Osteoblast (primary cell): Measurements from ENCODE around the gene GRM7. TPM values are rescaled to one million over a fixed set of nuclear protein-coding genes. Genes with fewer than 3 reads are reported as not detected.

ENCODE experiments used
- DNase-seq: peaks from one replicate; pipeline ENCODE4 v3.0.0; 2011; ENCODE audit warnings: low spot score, mixed read lengths; ENCODE audit not compliant: insufficient read length; ENCODE audit errors: missing footprints
- H2AFZ ChIP-seq: 2 replicates; pipeline ENCODE4 v1.6.0; 2011; ENCODE audit warnings: mild to moderate bottlenecking, low read length
- H3K27ac ChIP-seq: 2 replicates; pipeline ENCODE4 v1.5.1; 2011; ENCODE audit warnings: mild to moderate bottlenecking, low read depth, low read length, moderate library complexity
- H3K27me3 ChIP-seq: 2 replicates; pipeline ENCODE4 v1.6.0; 2012; ENCODE audit warnings: mild to moderate bottlenecking, control low read depth, inconsistent platforms, low read length, moderate library complexity; ENCODE audit not compliant: insufficient read depth
- H3K36me3 ChIP-seq: 2 replicates; pipeline ENCODE4 v1.5.1; 2011; ENCODE audit warnings: mild to moderate bottlenecking, low read length, control low read depth, moderate library complexity; ENCODE audit not compliant: insufficient read depth
- H3K4me1 ChIP-seq: 2 replicates; pipeline ENCODE4 v1.5.1; 2011; ENCODE audit warnings: mild to moderate bottlenecking, low read length, control low read depth, moderate library complexity; ENCODE audit not compliant: insufficient read depth
- H3K4me2 ChIP-seq: 2 replicates; pipeline ENCODE4 v1.6.0; 2011; ENCODE audit warnings: mild to moderate bottlenecking, low read length; ENCODE audit not compliant: insufficient read depth
- H3K4me3 ChIP-seq: fragments of 200-600 bp; sonication (generic); 3 replicates; pipeline ENCODE4 v1.5.1; 2012; ENCODE audit warnings: mild to moderate bottlenecking, low read length, inconsistent platforms; ENCODE audit not compliant: insufficient read depth
- H3K79me2 ChIP-seq: 2 replicates; pipeline ENCODE4 v1.6.0; 2012; ENCODE audit warnings: mild to moderate bottlenecking, low read length, control low read depth, inconsistent platforms; ENCODE audit not compliant: insufficient read depth
- H3K9me3 ChIP-seq: 2 replicates; pipeline ENCODE4 v1.5.1; 2011; ENCODE audit warnings: low read depth, low read length, control low read depth
- H4K20me1 ChIP-seq: 2 replicates; pipeline ENCODE4 v1.6.0; 2012; ENCODE audit warnings: mild to moderate bottlenecking, low read length, control low read depth; ENCODE audit not compliant: insufficient read depth
- CTCF ChIP-seq: IDR thresholded peaks from 2 replicates; pipeline ENCODE4 v1.5.1; 2011; ENCODE audit warnings: mild to moderate bottlenecking, low read depth, low read length, moderate library complexity; ENCODE audit errors: extremely low read depth
- total RNA-seq: library from RNA; depleted of rRNA; stranded (reverse); fragments of >200 nt; gene quantifications from 2 replicates; pipeline ENCODE4 v1.2.3, GENCODE V29; 2012

Gene GRM7
- total RNA-seq, 1 donor: not detected

DNA sequence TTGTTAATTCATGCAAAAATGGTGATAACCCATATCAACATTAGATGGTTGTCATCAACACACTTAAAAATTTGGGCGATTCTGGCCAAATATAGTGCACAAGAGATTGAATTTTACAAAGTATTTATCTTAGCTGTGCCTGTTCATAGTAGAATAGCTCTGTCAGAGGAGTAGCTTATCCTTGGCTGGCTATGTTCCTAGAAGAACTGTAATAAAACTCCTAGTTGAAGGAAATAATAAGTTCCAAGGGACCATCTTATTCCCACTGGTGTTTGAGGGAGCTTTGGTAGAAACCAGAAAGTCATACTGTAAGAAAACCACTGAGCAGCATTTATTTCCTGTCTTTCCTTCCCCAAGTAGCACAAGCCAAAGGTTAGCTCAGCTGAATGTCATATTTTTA lies 201.8 kb downstream of the GRM7 start:
- Histone ChIP-seq H3K27me3 (no peaks in the 10 kb centered on the region), H3K27ac (no peak overlapping the region), H4K20me1 (no peaks in the 10 kb centered on the region), H3K9me3 (no peaks in the 10 kb centered on the region), H3K36me3 (no peaks in the 10 kb centered on the region), H3K4me2 (no peak overlapping the region), H2AFZ (no peak overlapping the region), H3K4me1 (no peaks in the 10 kb centered on the region), H3K4me3 (no peak overlapping the region), H3K79me2 (no peaks in the 10 kb centered on the region)
- no peak for TF ChIP-seq CTCF
- DNase-seq: no peak

DNA sequence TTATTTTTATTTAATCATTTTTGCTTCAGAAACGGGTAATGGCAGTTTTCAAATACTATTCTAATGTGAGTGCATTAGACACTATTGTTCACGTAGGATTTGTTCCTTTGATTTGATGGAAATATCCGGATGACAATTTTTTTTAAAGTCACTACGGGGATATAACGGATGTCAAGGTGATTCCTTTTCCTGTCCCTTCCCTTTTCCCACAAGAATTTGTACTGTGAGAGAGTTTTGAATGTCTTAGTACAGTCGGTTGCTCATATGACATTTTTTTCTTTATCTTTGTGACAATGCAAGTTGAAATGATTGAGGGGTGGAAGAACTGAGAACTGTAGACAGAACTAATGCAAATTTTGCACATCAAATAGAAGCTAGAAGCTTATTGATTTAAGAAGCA lies 209.5 kb downstream of the GRM7 start:
- no peak for TF ChIP-seq CTCF
- Histone ChIP-seq H3K4me1 (no peaks in the 10 kb centered on the region), H3K4me2 (no peak overlapping the region), H3K9me3 (no peaks in the 10 kb centered on the region), H4K20me1 (no peaks in the 10 kb centered on the region), H3K4me3 (no peak overlapping the region), H2AFZ (no peak overlapping the region), H3K79me2 (no peaks in the 10 kb centered on the region), H3K27ac (no peak overlapping the region), H3K27me3 (no peaks in the 10 kb centered on the region), H3K36me3 (no peaks in the 10 kb centered on the region)
- no peak for DNase-seq

DNA sequence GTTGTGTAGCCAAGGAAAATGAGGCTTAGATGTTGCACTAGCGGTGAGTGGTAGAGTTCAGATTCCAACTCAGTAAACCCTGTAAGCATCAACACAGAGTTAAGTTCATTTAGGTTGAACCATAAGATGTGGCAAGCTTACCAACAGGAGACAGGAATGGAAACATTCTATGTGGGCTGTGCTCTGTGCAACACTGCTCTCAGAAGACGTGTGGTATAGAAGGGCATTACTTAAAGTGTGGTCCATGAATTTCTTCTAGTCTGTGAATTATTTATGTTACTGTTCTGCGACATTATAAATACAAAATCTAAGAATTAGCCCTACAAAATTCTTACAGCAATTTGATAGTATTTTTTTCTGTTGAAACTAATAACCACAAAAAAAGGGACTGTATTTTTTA lies 213.3 kb downstream of the GRM7 start:
- Histone ChIP-seq H3K9me3 (no peaks in the 10 kb centered on the region), H3K27ac (no peak overlapping the region), H3K4me3 (no peak overlapping the region), H3K4me1 (no peaks in the 10 kb centered on the region), H4K20me1 (no peaks in the 10 kb centered on the region), H2AFZ (no peak overlapping the region), H3K4me2 (no peak overlapping the region), H3K79me2 (no peaks in the 10 kb centered on the region), H3K36me3 (no peaks in the 10 kb centered on the region), H3K27me3 (no peaks in the 10 kb centered on the region)
- no peak for DNase-seq
- no peak for TF ChIP-seq CTCF

DNA sequence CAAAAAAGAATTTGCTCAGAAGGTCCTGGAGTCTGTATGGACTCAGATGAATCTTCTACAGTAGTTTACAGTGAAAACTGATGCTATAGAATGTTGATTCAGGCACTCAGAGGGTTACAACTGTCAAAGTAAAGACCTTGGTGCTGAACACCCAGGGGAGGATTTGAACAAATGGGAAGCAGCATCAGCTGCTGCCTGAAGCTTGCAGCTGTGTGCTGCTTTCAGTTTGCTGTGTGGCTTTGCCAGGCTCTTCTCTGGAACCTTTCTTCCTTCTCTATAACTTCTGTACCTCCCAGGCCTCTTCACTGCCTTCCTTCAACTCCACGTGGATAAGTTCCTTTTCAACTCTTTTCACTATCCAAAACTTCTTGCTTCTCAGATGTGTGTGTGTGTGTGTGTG lies 214.2 kb downstream of the GRM7 start:
- H3K36me3 ChIP-seq: no peaks in the 10 kb centered on the region

More for the DNA sequence above, 214.2 kb downstream of the GRM7 start:
- H3K27ac ChIP-seq: no peak overlapping the region
- H3K27me3 ChIP-seq: no peaks in the 10 kb centered on the region
- H4K20me1 ChIP-seq: no peaks in the 10 kb centered on the region
- H3K4me3 ChIP-seq: no peak overlapping the region
- H3K9me3 ChIP-seq: no peaks in the 10 kb centered on the region
- no peak overlapping the region for H2AFZ ChIP-seq
- no peak for TF ChIP-seq CTCF
- DNase-seq: no peak
- H3K79me2 ChIP-seq: no peaks in the 10 kb centered on the region
- H3K4me1 ChIP-seq: no peaks in the 10 kb centered on the region
- H3K4me2 ChIP-seq: no peak overlapping the region
